Adrenal gland (tissue), 12 donors: ENCODE measurements around the gene PAQR7. TPM values are rescaled to one million over a fixed set of nuclear protein-coding genes. Genes with fewer than 3 reads are reported as not detected.

Experiments
- DNase-seq, 7 donors: peaks; one replicate each; pipeline ENCODE4 v3.0.0-alpha.2; 2019 to 2020
- H3K27ac ChIP-seq, 5 donors: fragments of 200-600 bp; sonication (generic) in 4 of 5; 1 replicate in 3 of 5; 2 replicates in 2 of 5; pipeline versions ENCODE4 v1.5.1 to v1.8.0; 2016 to 2020; ENCODE audit warnings: mild to moderate bottlenecking in 1 of 5
- H3K27me3 ChIP-seq: fragments of 200-600 bp; 2 replicates; pipeline ENCODE4 v1.8.0; 2021
- H3K36me3 ChIP-seq, 2 donors: fragments of 200-600 bp; replicated peaks in 1 of 2; 1 replicate in 1 of 2; 2 replicates in 1 of 2; pipeline versions ENCODE4 v1.5.1 to v1.8.0; 2018 to 2022
- H3K4me1 ChIP-seq, 2 donors: fragments of 200-600 bp; replicated peaks in 1 of 2; 1 replicate in 1 of 2; 2 replicates in 1 of 2; pipeline versions ENCODE4 v1.5.1 to v1.8.0; 2018 to 2021
- H3K4me3 ChIP-seq, 4 donors: fragments of 200-600 bp; sonication (generic) in 3 of 4; one replicate each; pipeline ENCODE4 v1.5.1; 2016 to 2018
- H3K9me3 ChIP-seq, 3 donors: fragments of 200-600 bp; sonication (generic) in 1 of 3; replicated peaks in 1 of 3; 1 replicate in 2 of 3; 2 replicates in 1 of 3; pipeline versions ENCODE4 v1.5.1 to v1.8.0; 2016 to 2021
- POLR2A ChIP-seq, 2 donors: fragments of 450-650 bp; IDR thresholded peaks; one replicate each; pipeline ENCODE4 v1.6.1; 2017; ENCODE audit warnings: antibody characterized with exemption in 2 of 2, mild to moderate bottlenecking in 2 of 2, moderate library complexity in 1 of 2
- WGBS, 4 donors: extraction: QIAGEN DNeasy Blood & Tissue Kit in 2 of 4; methylation state at CpG; one replicate each; pipeline versions ENCODE4 v1.1.5 to v1.1.7; 2013 to 2017; 5-methylcytosine and 5-hydroxymethylcytosine counted together
- intact Hi-C, 2 donors: fragments of 100-400 bp; cut with DNase I; formaldehyde crosslinking; loops; one replicate each; pipeline versions ENCODE4 v1.14.1 to v1.15.0; 2022 to 2023
- polyA plus RNA-seq, 3 donors: library from polyadenylated mRNA; stranded (reverse); fragments of 200-250 nt in 2 of 3; fragments of 350-450 nt in 1 of 3; fragmentation: Illumina TruSeq in 1 of 3; extraction: RNeasy Lipid Tissue Mini Kit (QIAGEN cat#74804) in 1 of 3; gene quantifications; one replicate each; pipeline ENCODE4 v1.2.3, GENCODE V29; 2013 to 2014
- total RNA-seq, 9 donors: library from RNA; depleted of rRNA in 4 of 9; stranded (reverse); fragments of >200 nt in 4 of 9; fragments of 120-200 nt in 1 of 9; fragmentation: NEBNext Ultra II Directional in 1 of 9; extraction: Animal tissue kit (Norgen Biotek cat#: 25700) in 1 of 9; gene quantifications; one replicate each; pipeline versions ENCODE4 v1.1.0 to v1.2.4, GENCODE V29; 2013 to 2023
- TF ChIP-seq, protein P1 (sequence below), 6 experiments: fragments of 450-650 bp in 4 of 6; fragments of 200-600 bp in 2 of 6; sonication (generic) in 1 of 6; IDR thresholded peaks; 1 replicate in 5 of 6; 2 replicates in 1 of 6; pipeline versions ENCODE4 v1.5.1 to v1.8.0; 2016 to 2021; ENCODE audit warnings: antibody characterized with exemption in 6 of 6, mild to moderate bottlenecking in 2 of 6, moderate library complexity in 1 of 6
- donor health status: healthy with polysubstance abuse.
- donor health status: Bipolar disorder and iron deficiency.
- donor health status: DM: yes; HTN: yes; CAD: no.
- donor health status: DM: no; HTN: no; CAD: no.
- donor health status: DM: no; HTN: no; CAD: no.
- donor health status: DM: yes; HTN: yes; CAD: no.

The PAQR7 gene
- total and polyA plus RNA-seq, 12 donors: 19.9 to 71.8 (median 34.0) TPM

DNA sequence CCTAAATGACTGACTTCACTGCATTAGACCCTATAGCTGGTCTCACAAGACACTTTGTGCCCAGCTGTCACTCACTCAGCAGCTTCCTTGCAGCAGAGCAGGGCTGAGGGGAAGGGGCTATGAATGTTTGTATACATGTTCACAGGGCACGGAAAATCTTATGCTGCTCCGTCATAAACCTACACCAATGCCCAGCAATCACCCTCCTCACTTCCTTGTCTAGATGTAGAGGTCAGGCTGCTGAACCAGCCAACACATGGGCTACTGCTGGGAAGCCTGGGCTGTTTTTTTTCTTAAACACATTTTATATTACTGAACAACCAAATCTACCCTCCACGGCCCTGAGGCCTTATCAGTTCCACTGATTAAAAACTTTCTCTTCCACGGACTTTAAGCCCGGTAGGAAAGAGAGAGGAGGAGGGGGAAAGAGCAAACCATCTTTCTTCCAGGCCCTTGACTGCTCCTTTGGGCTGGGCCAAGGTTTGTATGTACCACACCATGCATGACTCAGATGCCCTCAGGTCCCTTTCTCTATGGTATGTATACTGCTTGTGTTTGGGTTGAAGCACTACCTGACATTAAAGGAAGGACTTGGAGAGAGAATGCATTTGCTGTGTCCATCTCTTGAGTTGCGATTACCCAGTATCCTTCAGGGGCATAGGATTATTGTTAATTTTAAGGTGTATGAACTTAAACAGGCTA, 43.0 kb downstream of the PAQR7 start:
- TF ChIP-seq POLR2A (IDR thresholded peaks at IDR 0.05): no peak
- TF ChIP-seq, protein P1, sequence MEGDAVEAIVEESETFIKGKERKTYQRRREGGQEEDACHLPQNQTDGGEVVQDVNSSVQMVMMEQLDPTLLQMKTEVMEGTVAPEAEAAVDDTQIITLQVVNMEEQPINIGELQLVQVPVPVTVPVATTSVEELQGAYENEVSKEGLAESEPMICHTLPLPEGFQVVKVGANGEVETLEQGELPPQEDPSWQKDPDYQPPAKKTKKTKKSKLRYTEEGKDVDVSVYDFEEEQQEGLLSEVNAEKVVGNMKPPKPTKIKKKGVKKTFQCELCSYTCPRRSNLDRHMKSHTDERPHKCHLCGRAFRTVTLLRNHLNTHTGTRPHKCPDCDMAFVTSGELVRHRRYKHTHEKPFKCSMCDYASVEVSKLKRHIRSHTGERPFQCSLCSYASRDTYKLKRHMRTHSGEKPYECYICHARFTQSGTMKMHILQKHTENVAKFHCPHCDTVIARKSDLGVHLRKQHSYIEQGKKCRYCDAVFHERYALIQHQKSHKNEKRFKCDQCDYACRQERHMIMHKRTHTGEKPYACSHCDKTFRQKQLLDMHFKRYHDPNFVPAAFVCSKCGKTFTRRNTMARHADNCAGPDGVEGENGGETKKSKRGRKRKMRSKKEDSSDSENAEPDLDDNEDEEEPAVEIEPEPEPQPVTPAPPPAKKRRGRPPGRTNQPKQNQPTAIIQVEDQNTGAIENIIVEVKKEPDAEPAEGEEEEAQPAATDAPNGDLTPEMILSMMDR (IDR thresholded peaks at IDR 0.05): no peak
- peaks cover 0 to 63% of the 10 kb centered on the region in 2 donors for H3K36me3 ChIP-seq
- WGBS, 4 donors: 47 to 66% (median 57%) methylated on average over 6 of the region's 6 CpGs
- peak in 3 of 7 donors; percentile 21 to 61 (median 60) for DNase-seq
- H3K27me3 ChIP-seq: no peaks in the 10 kb centered on the region
- intact Hi-C loops: no loop called here
- peak overlapping the region in 3 of 5 donors; percentile 47 to 85 (median 85) for H3K27ac ChIP-seq
- H3K9me3 ChIP-seq: no peaks in the 10 kb centered on the region
- H3K4me3 ChIP-seq: no peak overlapping the region
- peaks cover 62 to 87% of the 10 kb centered on the region in 2 donors for H3K4me1 ChIP-seq

DNA sequence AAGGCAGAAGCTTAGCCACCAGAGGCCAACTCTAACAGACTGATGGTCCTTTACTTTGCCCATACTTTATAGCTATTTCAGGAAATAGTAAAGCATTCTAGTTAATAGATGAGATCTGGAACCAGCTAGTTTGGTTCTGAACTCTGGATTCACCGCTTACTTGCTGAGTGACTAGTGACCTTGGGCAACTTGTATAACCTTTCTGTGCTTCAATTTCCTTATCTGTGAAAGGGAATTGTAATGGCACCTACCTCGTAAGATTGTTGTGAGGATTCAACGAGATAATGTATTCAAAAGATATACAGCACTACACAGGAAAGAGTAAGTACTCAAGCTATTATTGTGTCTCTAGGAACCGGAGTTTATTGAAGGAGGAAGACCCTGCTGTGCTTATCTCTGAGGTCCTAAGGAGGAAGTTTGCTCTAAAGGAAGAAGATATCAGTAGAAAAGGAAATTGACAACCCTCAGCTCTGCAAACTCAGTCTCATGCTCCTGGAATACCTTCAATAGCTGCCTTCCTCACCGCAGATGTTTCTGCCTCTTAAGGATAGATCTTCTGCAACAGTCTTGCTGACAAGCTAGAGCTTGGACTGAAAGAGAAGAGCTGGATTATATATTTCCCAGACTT, 43.8 kb downstream of the PAQR7 start:
- Histone ChIP-seq H3K4me3 (no peak overlapping the region), H3K27me3 (no peaks in the 10 kb centered on the region), H3K9me3 (no peaks in the 10 kb centered on the region), H3K36me3 (peaks cover 0 to 71% of the 10 kb centered on the region in 2 donors), H3K27ac (peak overlapping the region in 3 of 5 donors; percentile 47 to 85 (median 85)), H3K4me1 (peaks cover 62 to 87% of the 10 kb centered on the region in 2 donors)
- TF ChIP-seq, protein P1 (IDR thresholded peaks at IDR 0.05): no peak
- TF ChIP-seq POLR2A (IDR thresholded peaks at IDR 0.05): no peak
- DNase-seq: no peak
- intact Hi-C loops: no loop called here
- 34 to 39% (median 36%) methylated on average over 5 of the region's 5 CpGs for WGBS, 4 donors

DNA sequence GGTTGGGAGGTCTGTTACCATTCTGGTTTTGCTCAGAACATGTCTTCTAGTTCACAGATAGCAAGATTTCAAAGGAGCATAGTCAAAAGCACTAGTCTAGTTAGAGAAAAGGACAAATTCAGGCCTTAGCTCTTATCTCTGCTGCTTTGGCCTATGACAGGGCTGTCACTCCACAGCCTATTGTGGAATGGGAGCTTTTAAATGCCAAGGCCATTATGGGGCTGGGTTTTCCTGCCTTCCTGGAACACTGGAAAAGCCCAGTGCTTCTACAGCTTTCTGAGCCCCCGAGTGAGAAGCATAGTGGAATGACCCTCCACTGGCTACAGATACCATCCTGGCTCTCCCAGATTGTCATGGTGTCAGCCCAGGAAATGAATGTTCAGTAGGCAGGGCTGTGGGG, 46.5 kb downstream of the PAQR7 start:
- H3K9me3 ChIP-seq: no peaks in the 10 kb centered on the region
- intact Hi-C loops: loop anchor here in 1 of 2 donors (10.0 kb wide), 1 partner anchor 166 kb away; the partner anchor contains the start of gene PAFAH2
- TF ChIP-seq, protein P1 (IDR thresholded peaks at IDR 0.05): no peak
- peak in 1 of 2 donors; percentile 11 for TF ChIP-seq POLR2A (IDR thresholded peaks at IDR 0.05)
- peaks cover 0 to 79% of the 10 kb centered on the region in 2 donors for H3K36me3 ChIP-seq
- no peaks in the 10 kb centered on the region for H3K27me3 ChIP-seq
- H3K4me1 ChIP-seq: peaks cover 75 to 87% of the 10 kb centered on the region in 2 donors
- no peak overlapping the region for H3K4me3 ChIP-seq
- 41 to 60% (median 45%) methylated on average over 1 of the region's 1 CpG for WGBS, 4 donors
- DNase-seq: peak; percentile 56 to 83 (median 76)
- H3K27ac ChIP-seq: peak overlapping the region; percentile 39 to 85 (median 75)

DNA sequence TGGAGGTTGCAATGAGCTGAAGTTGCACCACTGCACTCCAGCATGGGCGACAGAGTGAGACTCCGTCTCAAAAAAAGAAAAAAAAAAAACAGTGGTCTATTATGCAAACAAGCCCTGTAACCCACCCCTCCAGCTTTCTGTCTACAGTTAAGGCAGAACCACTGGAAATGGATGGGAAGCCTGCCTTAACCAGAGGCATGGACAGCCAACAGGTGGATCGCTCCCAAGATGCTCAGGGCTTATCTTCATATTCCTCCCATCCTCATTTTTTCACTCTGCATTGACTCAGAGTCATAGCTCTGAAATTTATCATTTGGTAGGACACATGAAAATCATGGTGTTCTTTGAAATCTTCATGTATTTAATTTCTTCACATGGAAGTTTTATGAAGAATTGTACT, 47.0 kb downstream of the PAQR7 start:
- Histone ChIP-seq H3K27me3 (no peaks in the 10 kb centered on the region), H3K9me3 (no peaks in the 10 kb centered on the region), H3K4me3 (no peak overlapping the region), H3K4me1 (peaks cover 75 to 86% of the 10 kb centered on the region in 2 donors), H3K27ac (peak overlapping the region in 4 of 5 donors; percentile 50 to 85 (median 80)), H3K36me3 (peaks cover 0 to 79% of the 10 kb centered on the region in 2 donors)
- TF ChIP-seq POLR2A (IDR thresholded peaks at IDR 0.05): no peak
- WGBS, 4 donors: 58 to 89% (median 63%) methylated on average over 2 to 3 of the region's 3 CpGs
- no peak for DNase-seq
- intact Hi-C loops: loop anchor here in 1 of 2 donors (10.0 kb wide), 1 partner anchor 166 kb away; the partner anchor contains the start of gene PAFAH2
